ENCODE measurements around the gene CEPT1. TPM values are rescaled to one million over a fixed set of nuclear protein-coding genes. Genes with fewer than 3 reads are reported as not detected.

Gene CEPT1
- total and polyA plus RNA-seq, 2 of the 13 experiments (the other 11 are each of a cell fraction or from before 2014, with no cell fraction given) = 35.7 to 48.2 TPM

GRCh38 chr1:111198836-111199235 lies 58.8 kb downstream of the CEPT1 start:
- intact Hi-C loops (cut with micrococcal nuclease; ENCODE audit: unreplicated experiment) (no loop called here), in situ Hi-C loops (cut with HindIII; ENCODE audit: extremely low pct_ligation_motif_present, low pct_unique_long_range_greater_than_20kb) (no loop called here)
- 51% methylated on average over 5 of the region's 5 CpGs for WGBS (ENCODE audit: low lambda C conversion rate)
- no peaks in the 10 kb centered on the region for H3K36me3 ChIP-seq (replicated peaks in 1 of 2; ENCODE audit: control insufficient read depth in 1 of 2, insufficient read depth in 2 of 2, low read length in 2 of 2)
- no peak overlapping the region for H2AFZ ChIP-seq (ENCODE audit: low read length)
- no peaks in the 10 kb centered on the region for H4K20me1 ChIP-seq (ENCODE audit: insufficient read depth, low read length)
- H3K9ac ChIP-seq (ENCODE audit: insufficient read depth, low read depth, low read length) = no peak overlapping the region
- H3K4me3 ChIP-seq (replicated peaks in 1 of 3; ENCODE audit: insufficient read depth in 1 of 3, low read depth in 2 of 3, low read length in 3 of 3) = no peak overlapping the region
- BruUV-seq (replicated peaks) = no TSS peak
- no peak overlapping the region for H3K4me2 ChIP-seq (ENCODE audit: low read depth, low read length)
- peaks cover 97% of the 10 kb centered on the region for H3K4me1 ChIP-seq (ENCODE audit: insufficient read depth, low read length)
- H3K27ac ChIP-seq (ENCODE audit: extremely low read length, insufficient read depth, low read length) = no peak overlapping the region
- no peaks in the 10 kb centered on the region for H3K9me3 ChIP-seq (ENCODE audit: low read length)
- ATAC-seq (no peak), DNase-seq (ENCODE audit: low spot score) (no peak), FAIRE-seq (no peak)
- ChIA-PET CTCF (ENCODE audit: low intra/inter-chr PET ratio, low total read pairs) (no interaction called here), POLR2A (no interaction called here)
- H3K27me3 ChIP-seq (ENCODE audit: control insufficient read depth in 1 of 2, insufficient read depth in 2 of 2, low read length in 2 of 2) = no peaks in the 10 kb centered on the region
- TF ChIP-seq U2AF1 (optimal IDR thresholded peaks at IDR 0.05; ENCODE audit: low read depth, low read length) = no peak
- TF ChIP-seq RBFOX2 (IDR thresholded peaks at IDR 0.05; ENCODE audit: low read depth, low read length) = no peak
- TF ChIP-seq HNRNPL (IDR thresholded peaks at IDR 0.05; ENCODE audit: low read depth, low read length) = no peak
- TF ChIP-seq ZNF773 (CRISPR knock-in tag; IDR thresholded peaks at IDR 0.05; ENCODE audit: borderline replicate concordance) = no peak
- no peak for TF ChIP-seq TAF1 (CRISPR knock-in tag; IDR thresholded peaks at IDR 0.05)
- TF ChIP-seq ZBTB38 (CRISPR knock-in tag; IDR thresholded peaks at IDR 0.05) = no peak
- TF ChIP-seq TAF15 (IDR thresholded peaks at IDR 0.05; ENCODE audit: low read depth, low read length, poor library complexity, severe bottlenecking) = no peak
- TF ChIP-seq PHB2 (IDR thresholded peaks at IDR 0.05; ENCODE audit: partially characterized antibody) = no peak
- TF ChIP-seq FOXJ3 (CRISPR knock-in tag; IDR thresholded peaks at IDR 0.05; ENCODE audit: borderline replicate concordance) = no peak
- TF ChIP-seq ZNF350 (CRISPR knock-in tag; IDR thresholded peaks at IDR 0.05; ENCODE audit: borderline replicate concordance, low read depth) = no peak
- TF ChIP-seq ZSCAN25 (CRISPR knock-in tag; IDR thresholded peaks at IDR 0.05) = no peak
- TF ChIP-seq ZNF337 (CRISPR knock-in tag; IDR thresholded peaks at IDR 0.05; ENCODE audit: borderline replicate concordance, low read depth) = no peak
- no peak for TF ChIP-seq RAD21 (CRISPR knock-in tag; IDR thresholded peaks at IDR 0.05)
- TF ChIP-seq ZBTB1 (CRISPR knock-in tag; IDR thresholded peaks at IDR 0.05; ENCODE audit: borderline replicate concordance) = no peak
- TF ChIP-seq THYN1 (CRISPR knock-in tag; IDR thresholded peaks at IDR 0.05; ENCODE audit: borderline replicate concordance, low read depth) = no peak
- no peak for TF ChIP-seq ZNF850 (CRISPR knock-in tag; conservative IDR thresholded peaks at IDR 0.05)
- TF ChIP-seq ESRRA (CRISPR knock-in tag; IDR thresholded peaks at IDR 0.05; ENCODE audit: low read depth) = no peak
- TF ChIP-seq GABPB1 (CRISPR knock-in tag; IDR thresholded peaks at IDR 0.05) = no peak
- H3K79me2 ChIP-seq (ENCODE audit: insufficient read depth, low read length) = no peaks in the 10 kb centered on the region

Data from HepG2 (cell line).